Tibial artery (tissue), 4 donors: Measurements from ENCODE around the gene BANP.
A peak's percentile ranks its signal among the peaks of the same experiment; 100 is the strongest.

Experiments used
- DNase-seq, 2 donors: peaks; one replicate each; pipeline ENCODE4 v3.0.0-alpha.2; 2019
- H3K27ac ChIP-seq, 2 donors: fragments of 200-600 bp; sonication (generic) in 1 of 2; 1 replicate in 1 of 2; 2 replicates in 1 of 2; pipeline ENCODE4 v1.5.1; 2018 to 2019; ENCODE audit warnings: mild to moderate bottlenecking in 1 of 2
- H3K27me3 ChIP-seq, 2 donors: fragments of 200-600 bp; sonication (generic) in 1 of 2; one replicate each; pipeline versions ENCODE4 v1.5.1 to v1.6.0; 2016 to 2019
- H3K36me3 ChIP-seq, 3 donors: fragments of 200-600 bp; sonication (generic) in 2 of 3; one replicate each; pipeline ENCODE4 v1.5.1; 2016 to 2019; ENCODE audit warnings: mild to moderate bottlenecking in 2 of 3
- H3K4me1 ChIP-seq, 4 donors: fragments of 200-600 bp; sonication (generic) in 2 of 4; 1 replicate in 3 of 4; 2 replicates in 1 of 4; pipeline ENCODE4 v1.5.1; 2016 to 2019
- H3K4me3 ChIP-seq, 2 donors: fragments of 200-600 bp; sonication (generic) in 1 of 2; 1 replicate in 1 of 2; 2 replicates in 1 of 2; pipeline ENCODE4 v1.5.1; 2018 to 2019; ENCODE audit warnings: mild to moderate bottlenecking in 2 of 2
- H3K9me3 ChIP-seq, 3 donors: fragments of 200-600 bp; sonication (generic) in 1 of 3; one replicate each; pipeline ENCODE4 v1.5.1; 2016 to 2019
- intact Hi-C: fragments of 100-400 bp; cut with DNase I; formaldehyde crosslinking; loops from one replicate; pipeline ENCODE4 v1.15.0; 2023; ENCODE audit warnings: low total_unique reads
- TF ChIP-seq, protein P1 (sequence below), 2 experiments: fragments of 200-600 bp in 1 of 2; fragments of 450-650 bp in 1 of 2; IDR thresholded peaks; one replicate each; pipeline ENCODE4 v1.5.1; 2017 to 2019; ENCODE audit warnings: antibody characterized with exemption in 2 of 2, mild to moderate bottlenecking in 1 of 2, moderate library complexity in 1 of 2

The BANP gene

DNA sequence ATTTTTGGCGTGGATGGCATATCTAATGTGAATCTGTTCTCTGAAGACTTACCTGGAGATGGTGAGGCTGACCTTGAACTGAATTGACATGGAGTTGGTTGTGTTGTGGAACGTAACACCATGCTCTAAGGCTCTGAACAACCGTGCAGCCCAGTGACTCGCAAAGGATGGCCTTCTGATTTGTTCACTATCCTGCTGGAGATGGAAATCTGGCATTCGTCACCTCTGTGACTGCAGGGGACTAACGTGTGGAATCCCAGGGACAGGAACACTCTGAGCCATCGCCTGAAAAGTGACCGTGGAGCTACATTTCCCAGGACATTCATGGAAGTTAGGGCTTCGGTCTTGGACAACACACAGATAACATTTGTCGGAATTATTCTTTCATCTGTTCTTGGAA is 61.1 kb downstream of the BANP start:
- TF ChIP-seq, protein P1, sequence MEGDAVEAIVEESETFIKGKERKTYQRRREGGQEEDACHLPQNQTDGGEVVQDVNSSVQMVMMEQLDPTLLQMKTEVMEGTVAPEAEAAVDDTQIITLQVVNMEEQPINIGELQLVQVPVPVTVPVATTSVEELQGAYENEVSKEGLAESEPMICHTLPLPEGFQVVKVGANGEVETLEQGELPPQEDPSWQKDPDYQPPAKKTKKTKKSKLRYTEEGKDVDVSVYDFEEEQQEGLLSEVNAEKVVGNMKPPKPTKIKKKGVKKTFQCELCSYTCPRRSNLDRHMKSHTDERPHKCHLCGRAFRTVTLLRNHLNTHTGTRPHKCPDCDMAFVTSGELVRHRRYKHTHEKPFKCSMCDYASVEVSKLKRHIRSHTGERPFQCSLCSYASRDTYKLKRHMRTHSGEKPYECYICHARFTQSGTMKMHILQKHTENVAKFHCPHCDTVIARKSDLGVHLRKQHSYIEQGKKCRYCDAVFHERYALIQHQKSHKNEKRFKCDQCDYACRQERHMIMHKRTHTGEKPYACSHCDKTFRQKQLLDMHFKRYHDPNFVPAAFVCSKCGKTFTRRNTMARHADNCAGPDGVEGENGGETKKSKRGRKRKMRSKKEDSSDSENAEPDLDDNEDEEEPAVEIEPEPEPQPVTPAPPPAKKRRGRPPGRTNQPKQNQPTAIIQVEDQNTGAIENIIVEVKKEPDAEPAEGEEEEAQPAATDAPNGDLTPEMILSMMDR (IDR thresholded peaks at IDR 0.05): no peak
- H3K4me1 ChIP-seq: no peaks in the 10 kb centered on the region
- H3K4me3 ChIP-seq: no peak overlapping the region
- H3K27me3 ChIP-seq: no peaks in the 10 kb centered on the region
- DNase-seq: peak in 1 of 2 donors; percentile 11
- intact Hi-C loops: no loop called here
- H3K36me3 ChIP-seq: peaks cover 0 to 53% (median 10%) of the 10 kb centered on the region in 3 donors
- H3K27ac ChIP-seq: no peak overlapping the region
- no peaks in the 10 kb centered on the region for H3K9me3 ChIP-seq

DNA sequence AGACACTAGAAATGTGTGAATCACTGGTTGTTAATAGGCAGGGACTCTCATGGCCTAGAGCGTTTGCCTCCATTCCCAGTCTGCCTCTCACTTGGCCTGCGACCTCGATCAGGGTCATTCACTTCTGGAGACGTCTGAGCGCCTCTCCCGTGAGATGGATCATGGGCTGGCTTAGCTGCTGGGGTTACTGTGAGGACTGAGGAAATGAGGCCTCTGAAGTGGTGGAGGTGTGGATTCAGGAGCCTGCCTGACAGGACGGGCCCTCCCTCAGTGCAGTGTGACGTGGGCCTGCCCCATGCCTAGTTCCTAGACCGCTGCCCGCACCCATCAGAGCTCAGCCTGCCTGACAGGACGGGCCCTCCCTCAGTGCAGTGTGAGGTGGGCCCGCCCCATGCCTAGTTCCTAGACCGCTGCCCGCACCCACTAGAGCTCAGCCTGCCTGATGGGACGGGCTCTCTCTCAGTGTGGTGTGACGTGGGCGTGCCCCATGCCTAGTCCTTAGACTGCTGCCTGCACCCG is 61.9 kb downstream of the BANP start:
- intact Hi-C loops: no loop called here
- DNase-seq: peak in 1 of 2 donors; percentile 50
- no peaks in the 10 kb centered on the region for H3K27me3 ChIP-seq
- TF ChIP-seq, protein P1 (IDR thresholded peaks at IDR 0.05): no peak
- no peak overlapping the region for H3K27ac ChIP-seq
- no peaks in the 10 kb centered on the region for H3K4me1 ChIP-seq
- H3K36me3 ChIP-seq: peaks cover under 1 to 52% (median 6%) of the 10 kb centered on the region in 3 donors
- no peaks in the 10 kb centered on the region for H3K9me3 ChIP-seq
- no peak overlapping the region for H3K4me3 ChIP-seq

DNA sequence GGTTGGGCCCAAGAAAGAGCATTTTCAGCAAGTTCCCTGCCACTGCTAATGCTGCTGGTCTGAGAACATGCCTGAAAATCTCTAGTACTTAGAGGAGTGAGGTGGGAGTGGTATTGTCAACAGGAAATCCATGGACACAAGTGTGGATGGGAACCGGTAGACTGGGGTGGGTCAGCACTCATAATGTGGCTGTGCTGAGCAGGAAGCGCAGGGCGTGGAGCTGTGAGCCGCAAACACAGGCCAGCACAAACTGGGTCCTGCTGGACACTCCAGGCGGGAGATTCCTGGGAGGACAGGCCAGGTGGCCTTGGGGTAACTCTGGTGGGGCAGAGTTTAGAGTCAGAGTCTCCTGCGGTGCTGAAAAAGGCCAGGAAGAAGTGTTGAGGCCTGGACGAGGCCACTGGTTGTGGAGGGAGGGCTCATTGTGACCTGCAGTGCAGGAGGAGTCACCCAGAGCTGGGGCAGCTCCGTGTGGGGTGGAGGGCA is 62.6 kb downstream of the BANP start:
- Histone ChIP-seq H3K27me3 (no peaks in the 10 kb centered on the region), H3K36me3 (peaks cover 5 to 57% (median 6%) of the 10 kb centered on the region in 3 donors), H3K9me3 (no peaks in the 10 kb centered on the region), H3K4me1 (no peaks in the 10 kb centered on the region), H3K27ac (no peak overlapping the region), H3K4me3 (no peak overlapping the region)
- DNase-seq: no peak
- TF ChIP-seq, protein P1 (IDR thresholded peaks at IDR 0.05): no peak
- intact Hi-C loops: no loop called here

GRCh38 chr16:88014252-88014781 is 63.1 kb downstream of the BANP start:
- TF ChIP-seq, protein P1 (IDR thresholded peaks at IDR 0.05): no peak
- H3K36me3 ChIP-seq: peaks cover 5 to 61% (median 6%) of the 10 kb centered on the region in 3 donors
- DNase-seq: peak in 1 of 2 donors; percentile 37
- no peak overlapping the region for H3K27ac ChIP-seq
- H3K4me1 ChIP-seq: no peaks in the 10 kb centered on the region
- H3K27me3 ChIP-seq: no peaks in the 10 kb centered on the region
- no peaks in the 10 kb centered on the region for H3K9me3 ChIP-seq
- intact Hi-C loops: no loop called here
- H3K4me3 ChIP-seq: no peak overlapping the region

- peak in 1 of 2 donors; percentile 58 for DNase-seq
- H3K27me3 ChIP-seq: no peaks in the 10 kb centered on the region
- H3K36me3 ChIP-seq: peaks cover 5 to 66% (median 6%) of the 10 kb centered on the region in 3 donors
- H3K9me3 ChIP-seq: no peaks in the 10 kb centered on the region
- TF ChIP-seq, protein P1 (IDR thresholded peaks at IDR 0.05): no peak
- no peak overlapping the region for H3K27ac ChIP-seq
- H3K4me3 ChIP-seq: no peak overlapping the region
- no peaks in the 10 kb centered on the region for H3K4me1 ChIP-seq
- intact Hi-C loops: no loop called here
Measured at GRCh38 chr16:88014954-88015805, 63.9 kb downstream of the BANP start.
